ENCODE data around the gene INPP5F. TPM values are rescaled to one million over a fixed set of nuclear protein-coding genes. Genes with fewer than 3 reads are reported as not detected.

INPP5F gene
- total and polyA plus RNA-seq, 9 of the 15 experiments (the other 6 are each of a cell fraction or from before 2014, with no cell fraction given), result 1.6 to 7.3 (median 6.0) TPM

GRCh38 chr10:119693262-119693957, 32.4 kb upstream of the INPP5F start:
- no peak for DNase-seq (ENCODE audit: extremely low read depth in 1 of 4, low spot score in 3 of 4)
- Histone ChIP-seq H3K9ac (ENCODE audit: insufficient read depth in 1 of 2, low read depth in 2 of 2, low read length in 2 of 2) (no peak overlapping the region), H4K20me1 (replicated peaks; ENCODE audit: control insufficient read depth, insufficient read depth, low read length) (no peaks in the 10 kb centered on the region), H3K4me2 (ENCODE audit: insufficient read depth, low read length) (no peak overlapping the region), H3K27ac (ENCODE audit: extremely low read depth, low read depth, low read length) (no peak overlapping the region), H3K36me3 (ENCODE audit: control insufficient read depth, insufficient read depth, low read length) (no peaks in the 10 kb centered on the region), H3K9me3 (replicated peaks; ENCODE audit: control insufficient read depth, insufficient read depth, low read depth, low read length) (no peaks in the 10 kb centered on the region), H3K79me2 (ENCODE audit: control insufficient read depth, insufficient read depth, low read length) (no peaks in the 10 kb centered on the region), H3K4me3 (no peak overlapping the region), H3K4me1 (replicated peaks in 1 of 2; ENCODE audit: control insufficient read depth in 2 of 2, insufficient read depth in 2 of 2, low read length in 2 of 2) (peaks cover 10% of the 10 kb centered on the region in 2 experiments; a peak in 4 of 5 replicates), H3K9me1 (ENCODE audit: control insufficient read depth, insufficient read depth, low read length) (no peaks in the 10 kb centered on the region), H3K27me3 (ENCODE audit: control insufficient read depth in 2 of 2, insufficient read depth in 2 of 2, low read length in 2 of 2) (no peaks in the 10 kb centered on the region), H2AFZ (ENCODE audit: low read depth, low read length) (no peak overlapping the region)
- peak; percentile 43; the same call in 2 of the 3 replicates for ATAC-seq
- intact Hi-C loops (cut with micrococcal nuclease) (no loop called here), in situ Hi-C loops (cut with MboI) (no loop called here)
- TF ChIP-seq PRMT5 (CRISPR knock-in tag; IDR thresholded peaks at IDR 0.05) (no peak), NCOA1 (IDR thresholded peaks at IDR 0.05; ENCODE audit: low read depth) (no peak), NR2C1 (IDR thresholded peaks at IDR 0.05) (no peak), NR2C1 (tag; IDR thresholded peaks at IDR 0.05) (0 out of 2 replicates have a peak, but pooled peaks have one; percentile 25), NR2C2 (CRISPR knock-in tag; IDR thresholded peaks at IDR 0.05) (no peak), NR2C2 (tag; IDR thresholded peaks at IDR 0.05) (peak; percentile 71; the same call in 1 of the 2 replicates)
- FAIRE-seq, result no peak
- ChIA-PET POLR2A (no interaction called here), CTCF (ENCODE audit: low intra/inter-chr PET ratio) (no interaction called here)
- 13% methylated on average over 5 of the region's 6 CpGs for WGBS (ENCODE audit: insufficient coverage, low coverage, missing lambda C conversion rate)
- BruUV-seq (replicated peaks), result no TSS peak

GRCh38 chr10:119694608-119695007, 31.2 kb upstream of the INPP5F start:
- no peak overlapping the region for H2AFZ ChIP-seq (ENCODE audit: low read depth, low read length)
- H3K4me1 ChIP-seq (replicated peaks in 1 of 2; ENCODE audit: control insufficient read depth in 2 of 2, insufficient read depth in 2 of 2, low read length in 2 of 2), result peaks cover 10% of the 10 kb centered on the region in 2 experiments; a peak in 4 of 5 replicates
- H3K36me3 ChIP-seq (ENCODE audit: control insufficient read depth, insufficient read depth, low read length), result no peaks in the 10 kb centered on the region
- no peaks in the 10 kb centered on the region for H3K9me3 ChIP-seq (replicated peaks; ENCODE audit: control insufficient read depth, insufficient read depth, low read depth, low read length)
- ChIA-PET CTCF (ENCODE audit: low intra/inter-chr PET ratio) (no interaction called here), POLR2A (no interaction called here)
- BruUV-seq (replicated peaks), result no TSS peak
- intact Hi-C loops (cut with micrococcal nuclease), result no loop called here
- no peaks in the 10 kb centered on the region for H3K9me1 ChIP-seq (ENCODE audit: control insufficient read depth, insufficient read depth, low read length)
- no peak overlapping the region for H3K4me3 ChIP-seq
- no peaks in the 10 kb centered on the region for H3K79me2 ChIP-seq (ENCODE audit: control insufficient read depth, insufficient read depth, low read length)
- H3K4me2 ChIP-seq (ENCODE audit: insufficient read depth, low read length), result no peak overlapping the region
- WGBS (ENCODE audit: insufficient coverage, low coverage, missing lambda C conversion rate), result 38% methylated on average over 7 of the region's 7 CpGs
- no peak overlapping the region for H3K27ac ChIP-seq (ENCODE audit: extremely low read depth, low read depth, low read length)
- H4K20me1 ChIP-seq (replicated peaks; ENCODE audit: control insufficient read depth, insufficient read depth, low read length), result no peaks in the 10 kb centered on the region
- no peak overlapping the region for H3K9ac ChIP-seq (ENCODE audit: insufficient read depth in 1 of 2, low read depth in 2 of 2, low read length in 2 of 2)
- no peaks in the 10 kb centered on the region for H3K27me3 ChIP-seq (ENCODE audit: control insufficient read depth in 2 of 2, insufficient read depth in 2 of 2, low read length in 2 of 2)
- ATAC-seq, result no peak
- in situ Hi-C loops (cut with MboI), result no loop called here
- DNase-seq (ENCODE audit: extremely low read depth in 1 of 4, low spot score in 3 of 4), result no peak
- TF ChIP-seq NCOA2 (IDR thresholded peaks at IDR 0.05; ENCODE audit: partially characterized antibody in 2 of 2) (no peak), RBM17 (IDR thresholded peaks at IDR 0.05; ENCODE audit: borderline replicate concordance, low read depth, low read length) (no peak), ZNF146 (CRISPR knock-in tag; IDR thresholded peaks at IDR 0.05; ENCODE audit: unreplicated experiment) (no peak)
- FAIRE-seq, result no peak

Measured in K562 (cell line).